K562 treated with DMSO at 1 percent for 12 hours (cell line): ENCODE results near the gene FMO1. TPM values are rescaled to one million over a fixed set of nuclear protein-coding genes. Genes with fewer than 3 reads are reported as not detected.

Source experiments
- total RNA-seq: library from RNA; unstranded; fragments of 300-600 nt; gene quantifications from 2 replicates; pipeline ENCODE4 v1.2.3, GENCODE V29; 2022; ENCODE audit not compliant: insufficient read depth

FMO1 gene, protein sequence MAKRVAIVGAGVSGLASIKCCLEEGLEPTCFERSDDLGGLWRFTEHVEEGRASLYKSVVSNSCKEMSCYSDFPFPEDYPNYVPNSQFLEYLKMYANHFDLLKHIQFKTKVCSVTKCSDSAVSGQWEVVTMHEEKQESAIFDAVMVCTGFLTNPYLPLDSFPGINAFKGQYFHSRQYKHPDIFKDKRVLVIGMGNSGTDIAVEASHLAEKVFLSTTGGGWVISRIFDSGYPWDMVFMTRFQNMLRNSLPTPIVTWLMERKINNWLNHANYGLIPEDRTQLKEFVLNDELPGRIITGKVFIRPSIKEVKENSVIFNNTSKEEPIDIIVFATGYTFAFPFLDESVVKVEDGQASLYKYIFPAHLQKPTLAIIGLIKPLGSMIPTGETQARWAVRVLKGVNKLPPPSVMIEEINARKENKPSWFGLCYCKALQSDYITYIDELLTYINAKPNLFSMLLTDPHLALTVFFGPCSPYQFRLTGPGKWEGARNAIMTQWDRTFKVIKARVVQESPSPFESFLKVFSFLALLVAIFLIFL
- not detected in 2 replicates for total RNA-seq

DNA sequence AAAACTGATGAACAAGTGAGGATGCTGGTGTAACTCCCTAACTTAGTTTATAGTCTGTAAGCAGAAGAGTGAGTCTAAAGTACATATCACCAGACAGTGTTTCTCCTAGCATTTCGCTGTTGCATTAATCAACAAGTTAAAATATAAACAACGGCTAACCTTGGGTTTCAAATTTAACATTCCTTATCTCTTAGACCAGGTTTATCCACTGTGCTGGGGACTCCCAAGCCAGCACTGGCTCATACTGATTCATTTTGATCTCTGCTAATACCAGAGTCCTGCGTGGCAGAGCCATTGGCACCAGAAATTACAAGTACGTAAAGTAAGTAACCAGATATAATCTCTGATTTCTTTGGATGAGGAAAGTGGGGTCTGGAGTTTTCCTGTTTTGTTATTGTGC lies at the start of gene FMO1:
Gene FMO1, plus strand, starts transcription at position 193 of the 400 bp plus-strand sequence. CDS start 9,594 bp downstream, outside the sequence.

GRCh38 chr1:171313835-171314320 lies 65.6 kb downstream of the FMO1 start, which contains the start of gene FMO4:
FMO4 (plus strand) TSS chr1:171314183; CDS start chr1:171319826, 5,643 bp downstream.

Other genes with a start within 250 kb of the FMO1 start
- not detected in 2 replicates for gene FMO3, start 157.6 kb upstream of the FMO1 start, total RNA-seq
- not detected in 2 replicates for gene FMO2, start 63.2 kb upstream of the FMO1 start, total RNA-seq
- 0.74 TPM in 1 of 2 replicates, not detected in the other for gene FMO4, start 65.7 kb downstream of the FMO1 start, total RNA-seq
- 19.1 and 88.7 TPM in 2 replicates for gene PRRC2C, start 237.0 kb downstream of the FMO1 start, total RNA-seq